Neural progenitor cell (in vitro differentiated cells): ENCODE measurements around the gene PAK6.

Source experiments
- CTCF ChIP-seq: fragments of 200-600 bp; sonication (generic); IDR thresholded peaks from 2 replicates; pipeline ENCODE4 v1.5.1; 2017; ENCODE audit warnings: antibody characterized with exemption, mild to moderate bottlenecking
- EZH2 ChIP-seq: fragments of 200-600 bp; sonication (generic); IDR thresholded peaks from 2 replicates; pipeline ENCODE4 v1.6.1; 2017; ENCODE audit warnings: antibody characterized with exemption, mild to moderate bottlenecking, moderate library complexity

GRCh38 chr15:40247406-40247971 lies 8.6 kb downstream of the PAK6 start:
- no peak for TF ChIP-seq CTCF
- no peak for TF ChIP-seq EZH2
